ENCODE results near the gene CARMIL1.

GRCh38 chr6:25375125-25375524 is 96.0 kb downstream of the CARMIL1 start:
- TF ChIP-seq, protein P1, sequence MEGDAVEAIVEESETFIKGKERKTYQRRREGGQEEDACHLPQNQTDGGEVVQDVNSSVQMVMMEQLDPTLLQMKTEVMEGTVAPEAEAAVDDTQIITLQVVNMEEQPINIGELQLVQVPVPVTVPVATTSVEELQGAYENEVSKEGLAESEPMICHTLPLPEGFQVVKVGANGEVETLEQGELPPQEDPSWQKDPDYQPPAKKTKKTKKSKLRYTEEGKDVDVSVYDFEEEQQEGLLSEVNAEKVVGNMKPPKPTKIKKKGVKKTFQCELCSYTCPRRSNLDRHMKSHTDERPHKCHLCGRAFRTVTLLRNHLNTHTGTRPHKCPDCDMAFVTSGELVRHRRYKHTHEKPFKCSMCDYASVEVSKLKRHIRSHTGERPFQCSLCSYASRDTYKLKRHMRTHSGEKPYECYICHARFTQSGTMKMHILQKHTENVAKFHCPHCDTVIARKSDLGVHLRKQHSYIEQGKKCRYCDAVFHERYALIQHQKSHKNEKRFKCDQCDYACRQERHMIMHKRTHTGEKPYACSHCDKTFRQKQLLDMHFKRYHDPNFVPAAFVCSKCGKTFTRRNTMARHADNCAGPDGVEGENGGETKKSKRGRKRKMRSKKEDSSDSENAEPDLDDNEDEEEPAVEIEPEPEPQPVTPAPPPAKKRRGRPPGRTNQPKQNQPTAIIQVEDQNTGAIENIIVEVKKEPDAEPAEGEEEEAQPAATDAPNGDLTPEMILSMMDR (IDR thresholded peaks at IDR 0.05): no peak
- no peak for TF ChIP-seq POLR2A (IDR thresholded peaks at IDR 0.05)
